ENCODE data around the gene U2AF2. TPM values are rescaled to one million over a fixed set of nuclear protein-coding genes. Genes with fewer than 3 reads are reported as not detected.
A peak's percentile ranks its signal among the peaks of the same experiment; 100 is the strongest.

U2AF2 gene
- total and polyA plus RNA-seq, 9 of the 15 experiments (the other 6 are each of a cell fraction or from before 2014, with no cell fraction given) = 3.0 to 331 (median 157) TPM

DNA sequence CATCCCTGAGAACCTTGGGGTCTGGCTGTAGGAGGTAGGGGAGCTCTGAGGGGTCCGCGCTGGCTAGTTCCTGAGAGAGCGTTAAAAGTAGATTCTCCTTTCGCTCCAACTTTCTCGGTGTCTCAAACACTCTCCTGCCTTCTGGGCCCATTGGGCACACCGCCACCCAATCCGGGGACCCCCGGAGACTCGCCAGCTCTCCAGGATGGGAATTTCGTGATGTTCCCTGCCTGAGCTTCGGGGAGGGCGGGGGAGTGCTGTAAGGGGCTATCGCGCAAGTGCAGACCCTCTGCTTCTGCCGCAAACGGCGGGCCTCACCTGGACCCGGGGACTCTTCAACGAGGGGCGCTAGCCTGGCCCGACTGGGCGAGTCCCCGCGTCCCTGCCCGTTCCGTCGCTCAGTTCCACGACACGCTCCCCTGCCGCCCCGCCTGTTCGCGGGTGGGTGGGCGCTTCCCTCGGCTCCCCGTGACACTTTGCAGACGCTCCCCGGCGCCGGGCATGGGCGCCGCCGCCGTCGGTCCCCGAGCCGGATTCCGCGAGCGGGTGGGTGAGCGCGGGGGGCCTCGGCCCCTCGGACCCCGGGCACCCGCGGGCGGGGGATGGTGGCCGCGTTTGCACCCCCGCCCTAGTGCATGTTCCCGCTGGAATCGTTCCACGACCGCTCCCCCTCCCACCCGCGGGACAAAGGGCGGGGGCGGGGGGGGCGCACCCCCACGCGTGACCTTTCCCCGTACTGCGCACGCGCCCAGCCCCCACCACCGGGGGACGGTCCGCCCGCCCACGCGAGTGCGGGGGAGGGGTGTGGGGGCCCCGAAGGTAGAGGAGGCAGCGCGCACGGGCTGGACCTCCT is 6.9 kb upstream of the U2AF2 start, which contains the start of gene CCDC106 (continued):
- TF ChIP-seq, protein P1, sequence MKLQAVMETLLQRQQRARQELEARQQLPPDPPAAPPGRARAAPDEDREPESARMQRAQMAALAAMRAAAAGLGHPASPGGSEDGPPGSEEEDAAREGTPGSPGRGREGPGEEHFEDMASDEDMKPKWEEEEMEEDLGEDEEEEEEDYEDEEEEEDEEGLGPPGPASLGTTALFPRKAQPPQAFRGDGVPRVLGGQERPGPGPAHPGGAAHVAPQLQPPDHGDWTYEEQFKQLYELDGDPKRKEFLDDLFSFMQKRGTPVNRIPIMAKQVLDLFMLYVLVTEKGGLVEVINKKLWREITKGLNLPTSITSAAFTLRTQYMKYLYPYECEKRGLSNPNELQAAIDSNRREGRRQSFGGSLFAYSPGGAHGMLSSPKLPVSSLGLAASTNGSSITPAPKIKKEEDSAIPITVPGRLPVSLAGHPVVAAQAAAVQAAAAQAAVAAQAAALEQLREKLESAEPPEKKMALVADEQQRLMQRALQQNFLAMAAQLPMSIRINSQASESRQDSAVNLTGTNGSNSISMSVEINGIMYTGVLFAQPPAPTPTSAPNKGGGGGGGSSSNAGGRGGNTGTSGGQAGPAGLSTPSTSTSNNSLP (IDR thresholded peaks at IDR 0.05; ENCODE audit: borderline replicate concordance, low read depth, low read length) = no peak
- TF ChIP-seq HDAC8 (tag; IDR thresholded peaks at IDR 0.05) = no peak
- TF ChIP-seq ATF1 (CRISPR knock-in tag; IDR thresholded peaks at IDR 0.05) = no peak
- peak; percentile 59 for TF ChIP-seq ATF1 (tag; IDR thresholded peaks at IDR 0.05)
- 0 out of 2 replicates have a peak, but pooled peaks have one; percentile 13 for TF ChIP-seq SLC30A9 (CRISPR knock-in tag; IDR thresholded peaks at IDR 0.05)
- no peak for TF ChIP-seq GTF2F1 (IDR thresholded peaks at IDR 0.05; ENCODE audit: low read depth, low read length)
- no peak for TF ChIP-seq KAT8 (IDR thresholded peaks at IDR 0.05; ENCODE audit: low read depth)
- TF ChIP-seq, protein P2, sequence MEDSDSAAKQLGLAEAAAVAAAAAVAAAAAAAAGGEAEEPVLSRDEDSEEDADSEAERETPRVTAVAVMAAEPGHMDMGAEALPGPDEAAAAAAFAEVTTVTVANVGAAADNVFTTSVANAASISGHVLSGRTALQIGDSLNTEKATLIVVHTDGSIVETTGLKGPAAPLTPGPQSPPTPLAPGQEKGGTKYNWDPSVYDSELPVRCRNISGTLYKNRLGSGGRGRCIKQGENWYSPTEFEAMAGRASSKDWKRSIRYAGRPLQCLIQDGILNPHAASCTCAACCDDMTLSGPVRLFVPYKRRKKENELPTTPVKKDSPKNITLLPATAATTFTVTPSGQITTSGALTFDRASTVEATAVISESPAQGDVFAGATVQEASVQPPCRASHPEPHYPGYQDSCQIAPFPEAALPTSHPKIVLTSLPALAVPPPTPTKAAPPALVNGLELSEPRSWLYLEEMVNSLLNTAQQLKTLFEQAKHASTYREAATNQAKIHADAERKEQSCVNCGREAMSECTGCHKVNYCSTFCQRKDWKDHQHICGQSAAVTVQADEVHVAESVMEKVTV (CRISPR knock-in tag; IDR thresholded peaks at IDR 0.05) = no peak
- TF ChIP-seq TGIF2 (CRISPR knock-in tag; IDR thresholded peaks at IDR 0.05) = peak; percentile 87; the same call in 1 of the 2 replicates
- no peak for TF ChIP-seq BRCA1 (IDR thresholded peaks at IDR 0.05)
- TF ChIP-seq BRCA1 (CRISPR knock-in tag; IDR thresholded peaks at IDR 0.05) = no peak
- TF ChIP-seq, protein P3, sequence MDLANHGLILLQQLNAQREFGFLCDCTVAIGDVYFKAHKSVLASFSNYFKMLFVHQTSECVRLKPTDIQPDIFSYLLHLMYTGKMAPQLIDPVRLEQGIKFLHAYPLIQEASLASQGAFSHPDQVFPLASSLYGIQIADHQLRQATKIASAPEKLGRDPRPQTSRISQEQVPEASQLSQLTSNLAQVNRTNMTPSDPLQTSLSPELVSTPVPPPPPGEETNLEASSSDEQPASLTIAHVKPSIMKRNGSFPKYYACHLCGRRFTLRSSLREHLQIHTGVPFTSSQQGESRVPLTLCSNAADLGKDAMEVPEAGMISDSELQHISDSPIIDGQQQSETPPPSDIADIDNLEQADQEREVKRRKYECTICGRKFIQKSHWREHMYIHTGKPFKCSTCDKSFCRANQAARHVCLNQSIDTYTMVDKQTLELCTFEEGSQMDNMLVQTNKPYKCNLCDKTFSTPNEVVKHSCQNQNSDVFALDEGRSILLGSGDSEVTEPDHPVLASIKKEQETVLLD (IDR thresholded peaks at IDR 0.05) = peak; percentile 88
- TF ChIP-seq ZNF766 (CRISPR knock-in tag; conservative IDR thresholded peaks at IDR 0.05) = no peak
- no peak for TF ChIP-seq TFAM (CRISPR knock-in tag; conservative IDR thresholded peaks at IDR 0.05)
- TF ChIP-seq ASH1L (IDR thresholded peaks at IDR 0.05; ENCODE audit: borderline replicate concordance, low read depth, partially characterized antibody) = no peak

Data from K562 (cell line).